GM12872 (cell line): Measurements from ENCODE around the gene LMTK2.

ENCODE experiments used
- TF ChIP-seq, protein P1 (sequence below): IDR thresholded peaks from 3 replicates; pipeline ENCODE4 v1.5.1; 2011; ENCODE audit warnings: low read depth, mild to moderate bottlenecking, low read length, moderate library complexity; ENCODE audit not compliant: insufficient read depth

The LMTK2 gene

DNA sequence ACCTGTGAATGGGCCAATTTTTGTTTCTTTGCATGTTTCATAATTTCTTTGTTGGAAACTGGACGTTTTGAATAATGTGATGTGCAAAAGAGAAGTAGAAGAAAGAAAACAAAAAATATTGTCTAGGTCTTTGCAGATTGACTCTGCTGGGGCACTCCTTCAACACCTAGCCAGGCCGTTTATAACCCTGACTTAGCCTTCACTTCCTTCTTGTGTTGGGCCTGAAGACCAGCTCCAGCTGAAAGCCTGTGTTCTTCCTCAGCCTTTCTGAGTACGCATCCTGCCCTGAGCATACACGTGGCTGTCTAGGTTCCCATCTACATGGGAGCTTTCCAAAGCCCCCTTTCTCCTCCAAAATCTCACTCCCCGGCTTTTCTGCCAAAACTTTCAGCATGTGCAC is 41.9 kb downstream of the LMTK2 start:
- TF ChIP-seq, protein P1, sequence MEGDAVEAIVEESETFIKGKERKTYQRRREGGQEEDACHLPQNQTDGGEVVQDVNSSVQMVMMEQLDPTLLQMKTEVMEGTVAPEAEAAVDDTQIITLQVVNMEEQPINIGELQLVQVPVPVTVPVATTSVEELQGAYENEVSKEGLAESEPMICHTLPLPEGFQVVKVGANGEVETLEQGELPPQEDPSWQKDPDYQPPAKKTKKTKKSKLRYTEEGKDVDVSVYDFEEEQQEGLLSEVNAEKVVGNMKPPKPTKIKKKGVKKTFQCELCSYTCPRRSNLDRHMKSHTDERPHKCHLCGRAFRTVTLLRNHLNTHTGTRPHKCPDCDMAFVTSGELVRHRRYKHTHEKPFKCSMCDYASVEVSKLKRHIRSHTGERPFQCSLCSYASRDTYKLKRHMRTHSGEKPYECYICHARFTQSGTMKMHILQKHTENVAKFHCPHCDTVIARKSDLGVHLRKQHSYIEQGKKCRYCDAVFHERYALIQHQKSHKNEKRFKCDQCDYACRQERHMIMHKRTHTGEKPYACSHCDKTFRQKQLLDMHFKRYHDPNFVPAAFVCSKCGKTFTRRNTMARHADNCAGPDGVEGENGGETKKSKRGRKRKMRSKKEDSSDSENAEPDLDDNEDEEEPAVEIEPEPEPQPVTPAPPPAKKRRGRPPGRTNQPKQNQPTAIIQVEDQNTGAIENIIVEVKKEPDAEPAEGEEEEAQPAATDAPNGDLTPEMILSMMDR: no peak

DNA sequence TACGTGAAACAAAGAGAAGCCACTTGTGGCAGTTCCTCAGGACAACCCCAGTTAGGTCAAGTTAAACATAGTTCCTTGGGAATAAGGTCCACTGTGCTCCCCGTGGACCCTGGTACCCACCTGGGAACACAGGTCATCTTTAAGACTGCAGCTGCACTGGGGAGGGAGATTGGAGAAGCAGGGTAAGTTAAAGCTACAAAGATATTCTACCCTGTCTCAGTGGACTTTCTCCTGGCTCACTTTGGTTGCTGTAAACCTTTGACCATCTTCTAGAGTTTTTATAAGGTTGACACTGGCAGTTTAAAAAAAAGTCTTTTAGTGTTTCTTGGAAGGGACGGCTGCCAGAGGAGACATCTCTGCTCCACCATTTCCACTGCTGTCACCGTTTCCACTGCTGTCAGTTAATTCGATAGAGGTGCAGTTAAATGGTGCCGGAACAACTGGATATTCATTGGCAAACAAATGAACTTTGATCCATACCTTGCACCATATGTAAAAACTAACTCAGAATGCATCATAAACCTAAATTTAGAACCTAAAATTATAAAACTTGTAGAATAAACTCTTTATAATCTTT is 42.5 kb downstream of the LMTK2 start:
- TF ChIP-seq, protein P1: no peak

DNA sequence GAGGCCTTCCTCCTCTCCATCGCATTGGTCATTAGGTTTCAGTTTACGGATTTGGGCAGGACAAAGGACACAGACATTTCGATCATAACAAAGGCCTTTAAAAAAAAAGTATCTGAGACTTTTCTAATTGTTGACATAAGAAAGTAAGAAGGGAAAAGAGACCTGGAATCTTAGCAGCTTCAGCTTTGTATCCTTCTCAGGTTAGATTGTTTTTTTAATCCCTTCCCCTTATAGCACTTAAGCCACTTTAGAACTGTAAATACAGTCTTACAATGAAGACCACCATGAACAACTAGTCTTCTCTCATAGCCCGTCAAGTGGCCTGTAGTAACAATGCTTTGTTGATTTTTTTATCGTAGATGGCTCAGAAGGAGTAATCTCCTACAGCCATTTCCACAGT is 45.2 kb downstream of the LMTK2 start:
- TF ChIP-seq, protein P1: no peak

DNA sequence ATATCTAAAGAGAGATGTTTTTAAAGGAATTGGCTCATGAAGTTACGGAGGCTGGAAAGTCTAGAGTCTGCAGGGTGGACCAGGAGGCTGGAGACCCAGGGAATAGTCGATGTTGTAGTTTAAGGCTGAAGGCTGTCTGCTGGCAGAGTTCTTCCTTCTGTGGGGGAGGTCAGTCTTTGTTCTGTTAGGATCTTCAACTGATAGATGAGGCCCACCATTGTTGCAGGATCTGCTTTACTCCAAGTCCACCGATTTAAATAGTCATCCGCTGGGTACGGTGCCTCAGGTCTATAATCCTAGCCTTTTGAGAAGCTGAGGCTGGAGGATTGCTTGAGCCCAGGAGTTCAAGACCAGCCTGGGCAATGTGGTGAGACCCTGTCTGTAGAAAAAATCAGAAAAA is 50.0 kb downstream of the LMTK2 start:
- TF ChIP-seq, protein P1: no peak

DNA sequence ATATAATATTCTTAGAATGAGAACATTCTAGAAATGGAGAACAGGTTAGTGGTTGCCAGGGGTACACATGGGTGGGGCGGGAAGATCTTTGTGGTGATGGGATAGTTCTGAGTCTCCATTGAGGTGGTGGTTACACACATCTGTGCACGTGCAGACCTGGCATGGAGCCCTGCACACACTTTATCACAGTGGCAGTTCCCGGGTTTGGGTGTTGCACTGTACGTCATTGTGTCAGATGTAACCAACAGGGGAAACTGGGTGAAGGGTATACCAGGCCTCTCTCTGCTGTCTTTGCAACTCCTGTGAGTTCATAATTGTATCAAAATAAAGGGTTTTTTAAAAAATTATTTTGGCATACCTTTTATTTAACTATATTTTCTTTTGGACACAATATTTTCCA is 51.1 kb downstream of the LMTK2 start:
- TF ChIP-seq, protein P1: no peak

DNA sequence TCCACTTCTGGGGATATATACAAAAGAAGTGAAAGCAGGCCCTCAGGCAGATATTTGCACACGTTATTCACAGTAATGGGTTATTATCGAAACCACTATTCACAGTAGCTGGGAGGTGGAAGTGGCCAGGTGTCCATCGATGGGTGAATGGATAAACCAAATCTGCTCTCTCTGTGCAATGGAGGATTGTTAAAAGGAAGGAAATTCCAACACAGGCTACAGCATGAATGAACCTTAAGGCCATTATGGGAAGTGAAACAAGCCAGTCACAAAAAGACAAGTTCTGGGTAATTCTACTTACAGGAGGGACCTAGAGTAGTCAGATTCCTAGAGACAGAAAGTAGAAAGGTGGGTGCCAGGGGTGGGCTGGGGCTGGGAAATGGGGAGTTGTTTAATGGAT is 56.1 kb downstream of the LMTK2 start:
- TF ChIP-seq, protein P1: no peak

DNA sequence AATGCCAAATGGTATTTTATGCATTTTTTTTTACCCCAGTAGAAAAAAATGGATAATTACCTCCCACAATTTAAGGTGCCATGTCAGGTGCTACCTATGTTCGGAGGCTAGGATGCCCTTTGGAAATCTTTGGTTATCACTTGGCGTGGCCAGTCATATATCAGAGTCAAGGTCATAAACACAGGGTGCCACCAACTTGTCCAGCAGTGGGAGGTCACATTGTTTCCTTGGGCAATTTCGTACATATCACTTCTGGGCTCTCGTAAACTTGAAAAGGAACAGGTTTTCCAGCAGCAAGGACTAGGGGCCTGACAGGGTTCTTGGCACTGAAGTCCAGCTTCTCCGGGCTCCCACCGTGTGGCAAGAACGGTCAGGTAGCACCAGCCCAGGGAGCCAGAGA is 56.6 kb downstream of the LMTK2 start:
- TF ChIP-seq, protein P1: no peak
